Activated CD8-positive, alpha-beta memory T cell treated with anti-CD3 and anti-CD28 coated beads, Interleukin-2, amount 50 U/mL, for 1 hour (primary cell): ENCODE measurements around the gene MS4A18.

Experiments
- DNase-seq: peaks from one replicate; pipeline ENCODE4 v3.0.0-alpha.2; 2020; ENCODE audit errors: extremely low read depth

The MS4A18 gene

DNA sequence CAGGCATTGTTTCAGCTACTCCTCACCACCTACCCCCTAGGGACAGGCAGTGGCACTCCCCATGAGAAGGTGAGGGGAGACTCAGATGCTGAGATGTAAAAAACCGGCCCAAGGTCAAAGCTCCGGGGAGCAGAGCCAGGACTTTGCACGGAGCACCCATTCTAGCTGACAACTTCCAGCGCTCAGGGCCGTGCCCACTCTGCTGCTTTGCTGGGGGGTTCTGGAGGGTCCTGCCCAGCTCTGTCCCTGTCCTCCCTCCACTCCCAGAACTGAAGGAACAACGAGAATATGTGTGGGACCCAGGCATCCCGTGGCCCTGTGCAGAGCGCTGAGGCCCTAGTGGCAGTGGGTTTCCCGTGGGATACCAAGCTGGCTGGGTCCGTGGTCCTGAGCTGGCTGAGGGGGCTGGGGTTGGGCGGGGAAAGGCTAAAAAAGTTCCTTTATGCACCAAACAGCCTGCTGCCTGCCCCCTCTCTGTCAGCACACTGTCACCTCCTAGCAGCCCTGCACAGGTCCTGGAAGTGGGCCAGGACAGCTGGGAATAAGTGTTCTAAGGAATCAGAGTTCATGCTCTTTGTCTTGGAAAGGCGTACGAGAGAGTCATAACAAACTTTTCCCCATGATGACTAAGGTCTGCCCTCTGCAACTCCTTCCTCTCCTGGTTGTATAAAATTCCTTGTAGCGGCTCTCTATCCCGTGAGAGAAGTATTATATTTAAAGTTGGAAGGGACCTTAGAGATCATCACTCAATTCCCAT is 62.5 kb downstream of the MS4A18 start:
- DNase-seq = no peak

DNA sequence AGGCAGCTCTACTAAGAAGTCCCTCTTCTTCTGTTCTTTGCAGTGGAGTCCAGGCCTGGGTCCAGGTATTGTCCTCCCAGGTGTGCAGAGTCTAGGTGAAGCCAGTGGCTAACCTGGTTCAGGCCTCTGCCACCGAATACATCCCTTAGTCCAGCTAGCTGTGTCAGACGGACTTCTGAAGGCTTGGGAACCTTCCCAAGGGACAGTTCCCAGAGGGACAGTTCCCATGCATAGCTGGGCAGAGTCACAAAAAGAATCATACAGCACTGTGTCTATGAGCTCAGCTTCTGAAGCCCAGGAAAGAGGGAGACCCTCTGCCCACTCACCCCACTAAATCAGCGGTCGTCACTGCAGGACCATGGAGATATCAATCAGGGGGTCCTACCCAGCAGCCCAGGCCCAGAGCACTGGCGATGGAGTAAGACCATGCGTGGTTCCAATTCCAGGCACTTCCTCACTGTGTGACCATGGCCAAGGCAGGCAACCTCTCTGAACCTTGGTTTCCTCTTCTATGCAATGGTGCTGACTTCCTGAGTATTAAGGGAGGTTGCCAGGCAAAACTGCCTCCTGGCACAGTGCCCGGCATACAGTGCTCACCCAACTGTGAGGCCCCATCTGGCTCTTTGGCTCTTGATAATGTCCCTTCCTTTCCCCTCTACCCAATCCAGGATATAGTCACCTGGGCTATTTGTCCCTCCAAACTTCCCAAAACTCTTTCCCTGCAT is 64.0 kb downstream of the MS4A18 start:
- DNase-seq = no peak

DNA sequence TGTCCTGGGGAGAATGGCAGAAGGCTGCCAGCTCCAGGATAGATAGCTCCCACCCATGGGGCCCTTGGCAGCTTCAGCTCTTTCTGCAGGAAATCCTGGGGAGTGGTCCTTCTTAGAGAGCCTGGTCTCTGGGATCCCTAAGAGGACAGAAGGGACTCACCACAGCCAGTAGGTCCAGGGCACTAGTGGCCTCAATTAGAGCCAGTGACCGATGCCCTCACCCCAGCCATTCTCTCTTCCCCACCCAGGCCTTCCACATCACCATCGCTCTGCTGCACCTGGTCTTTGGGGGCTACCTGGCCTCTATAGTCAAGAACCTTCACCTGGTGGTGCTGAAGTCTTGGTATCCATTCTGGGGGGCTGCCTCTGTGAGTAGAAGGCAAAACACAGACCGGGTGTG is 66.2 kb downstream of the MS4A18 start:
- DNase-seq = no peak

DNA sequence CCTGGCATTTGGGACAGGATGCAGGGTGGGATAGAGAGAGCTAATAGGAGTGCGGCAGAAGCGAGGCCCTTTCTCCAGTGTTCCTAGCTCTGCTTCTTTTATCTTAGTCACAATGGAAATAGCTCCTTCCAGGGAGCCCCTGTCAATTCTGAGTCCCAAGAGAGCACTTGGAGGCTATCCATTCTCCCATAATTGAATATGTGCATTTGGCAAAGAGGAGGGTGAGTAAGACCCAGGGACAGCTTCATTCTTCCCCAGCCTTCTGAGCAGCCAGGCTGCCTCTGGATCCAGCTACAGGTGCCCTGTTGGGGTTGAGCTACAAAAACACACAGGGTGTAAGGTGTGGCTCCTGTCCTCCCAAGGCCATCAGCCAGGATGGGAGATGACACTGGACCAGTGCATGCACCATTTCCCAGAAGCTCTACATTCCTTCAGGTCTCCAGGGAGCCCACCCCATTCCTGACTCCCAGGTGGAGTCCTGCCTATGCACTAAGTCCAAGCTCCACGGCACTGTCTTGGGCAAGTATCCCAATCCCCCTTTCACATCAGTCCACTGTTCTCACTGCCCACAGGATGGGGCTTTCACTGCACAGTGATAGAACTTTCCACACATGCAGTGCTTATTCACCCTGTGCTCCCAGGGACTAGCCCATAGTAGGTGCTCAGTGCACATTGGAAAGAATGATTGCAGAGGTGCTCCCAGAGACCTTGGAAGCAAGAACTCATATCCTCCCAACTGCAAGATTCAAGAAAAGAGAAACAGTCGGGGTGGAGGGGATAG is 66.8 kb downstream of the MS4A18 start:
- no peak for DNase-seq

DNA sequence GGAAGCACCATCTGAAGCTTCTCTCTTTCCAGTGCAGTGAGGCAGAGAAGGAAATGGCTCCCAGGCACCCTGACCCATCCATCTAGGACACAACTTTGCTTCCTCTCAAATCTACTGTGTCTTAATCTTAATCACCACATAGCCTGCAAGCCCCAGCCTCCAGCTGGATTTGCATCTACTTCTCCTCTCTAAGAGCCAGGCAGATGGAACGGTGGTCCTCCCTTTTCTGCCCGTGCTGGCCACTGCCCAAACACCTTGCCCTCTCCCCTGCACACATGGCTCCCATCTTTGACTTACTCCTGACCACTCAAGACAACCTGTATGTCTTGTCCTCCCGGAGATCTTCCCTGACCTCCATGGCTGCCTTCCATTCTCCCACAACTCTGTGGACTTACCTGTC is 68.0 kb downstream of the MS4A18 start:
- DNase-seq = no peak
